GM21529 (cell line): ENCODE data around the gene VMP1.
A peak's percentile ranks its signal among the peaks of the same experiment; 100 is the strongest.
"Not testable (repeated sequence)": the region's sequence is repeated elsewhere in the genome, so short reads cannot be mapped to it uniquely, and the experiment has no call there.

Source experiments
- ATAC-seq: cut with Tn5 transposase; IDR thresholded peaks from one replicate; pipeline ENCODE4 v1.9.1; 2021; ENCODE audit not compliant: unreplicated experiment

Gene VMP1

DNA sequence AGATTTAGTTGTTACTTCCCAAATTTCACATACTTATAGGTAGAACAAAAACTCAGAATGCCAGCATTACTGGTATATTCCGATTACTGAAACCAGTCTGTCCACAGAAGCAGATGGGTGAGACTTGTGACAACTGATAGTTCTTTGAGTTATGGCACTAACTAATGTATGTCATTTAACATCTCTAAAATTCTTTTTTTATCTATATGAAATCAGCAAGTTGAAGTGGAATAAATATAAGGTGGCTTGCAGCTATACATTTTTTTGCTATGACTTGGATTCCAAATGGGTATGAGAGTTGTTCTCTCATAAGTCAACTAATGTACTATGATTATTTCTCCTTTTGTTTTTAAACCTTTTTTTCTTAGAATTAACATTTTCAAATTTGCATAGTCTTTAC, 69.1 kb downstream of the VMP1 start:
- ATAC-seq, result no peak

- no peak for ATAC-seq
Measured at GRCh38 chr17:59777033-59777432, 69.6 kb downstream of the VMP1 start.

DNA sequence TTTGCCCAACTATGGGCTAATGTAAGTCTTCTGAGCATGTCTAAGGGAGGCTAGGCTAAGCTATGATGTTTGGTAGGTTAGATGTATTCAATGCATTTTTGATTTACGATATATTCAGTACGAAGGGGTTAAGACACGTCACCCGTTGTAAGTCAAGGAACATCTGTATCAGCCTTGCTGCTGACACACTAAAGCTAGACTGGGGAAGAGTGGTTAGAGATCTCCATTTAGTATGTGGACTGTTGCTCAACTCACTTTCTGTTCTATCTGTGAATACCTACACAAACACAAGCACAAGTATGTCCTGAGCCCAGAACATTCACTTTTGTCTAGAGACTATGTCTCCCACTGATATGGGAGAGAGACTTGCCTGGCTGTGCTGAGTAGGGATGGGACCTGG, 71.5 kb downstream of the VMP1 start:
- no peak for ATAC-seq

GRCh38 chr17:59779521-59779920, 72.1 kb downstream of the VMP1 start:
- no peak for ATAC-seq

DNA sequence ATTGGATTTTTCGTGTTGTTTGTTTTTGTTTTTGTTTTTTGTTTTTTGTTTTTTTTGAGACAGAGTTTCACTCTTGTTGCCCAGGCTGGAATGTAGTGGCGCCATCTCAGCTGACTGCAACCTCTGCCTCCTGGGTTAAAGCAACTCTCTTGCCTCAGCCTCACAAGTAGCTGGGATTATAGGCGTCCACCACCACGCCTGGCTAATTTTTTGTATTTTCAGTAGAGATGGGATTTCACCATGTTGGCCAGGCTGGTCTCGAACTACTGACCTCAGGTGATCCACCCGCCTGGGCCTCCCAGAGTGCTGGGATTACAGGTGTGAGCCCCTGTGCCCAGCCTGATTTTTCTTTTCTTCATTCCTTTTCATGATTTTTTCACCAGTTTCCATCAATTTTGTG, 73.1 kb downstream of the VMP1 start:
- ATAC-seq, result not testable (repeated sequence)

DNA sequence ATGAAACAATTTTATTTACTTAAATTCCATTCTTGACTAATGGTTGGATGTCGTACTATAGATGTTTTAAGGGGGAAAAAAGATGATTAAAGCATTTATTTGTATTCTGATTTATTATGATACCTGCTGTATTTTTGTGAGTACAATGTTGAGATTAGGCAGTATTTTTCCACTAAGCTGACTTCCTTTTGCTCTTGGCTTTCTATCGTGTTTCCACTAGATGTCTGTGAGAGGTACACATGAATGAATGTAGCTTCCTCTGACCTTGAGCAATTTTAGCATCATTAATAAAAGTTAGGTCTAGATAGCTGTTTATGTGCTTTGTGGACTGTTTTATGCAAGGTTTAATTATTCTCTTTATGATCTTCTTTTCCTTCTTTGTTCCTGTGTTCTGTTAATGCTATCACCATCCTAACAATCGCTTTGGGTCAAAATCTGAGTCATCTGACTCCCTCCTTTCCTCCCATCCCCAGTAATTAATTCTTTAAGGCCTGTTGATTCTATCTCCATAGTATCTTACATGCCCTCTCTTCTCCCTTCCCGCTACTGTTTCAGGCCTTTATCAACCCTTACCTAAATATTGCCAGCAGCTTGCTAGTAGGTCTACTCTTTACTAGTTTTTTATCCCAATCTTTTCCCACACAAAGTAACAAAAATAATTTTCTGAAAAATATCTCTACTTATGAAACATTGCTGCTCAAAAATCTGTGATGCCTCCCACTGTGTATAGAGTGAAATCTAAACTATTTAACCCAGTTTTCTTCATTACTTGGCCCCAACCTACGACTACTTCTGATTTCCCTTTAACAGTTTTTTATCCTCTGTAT, 76.0 kb downstream of the VMP1 start:
- ATAC-seq, result no peak

GRCh38 chr17:59785091-59785799, 77.8 kb downstream of the VMP1 start:
- ATAC-seq, result no peak

DNA sequence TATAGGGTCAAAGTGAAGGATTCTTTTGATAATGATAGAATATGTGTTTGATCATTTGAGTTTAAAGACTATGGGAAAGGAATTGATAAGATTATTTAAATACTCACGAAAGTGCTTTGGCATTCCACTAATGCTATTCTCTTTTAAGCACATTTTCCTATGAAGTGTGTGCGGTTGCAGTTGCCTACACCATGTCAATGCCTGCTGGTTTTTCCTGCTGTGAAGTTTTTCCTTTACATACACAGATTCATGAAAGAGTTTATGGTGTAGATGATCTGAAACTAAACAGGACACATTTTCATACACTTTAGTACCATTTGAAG, 78.7 kb downstream of the VMP1 start:
- no peak for ATAC-seq

DNA sequence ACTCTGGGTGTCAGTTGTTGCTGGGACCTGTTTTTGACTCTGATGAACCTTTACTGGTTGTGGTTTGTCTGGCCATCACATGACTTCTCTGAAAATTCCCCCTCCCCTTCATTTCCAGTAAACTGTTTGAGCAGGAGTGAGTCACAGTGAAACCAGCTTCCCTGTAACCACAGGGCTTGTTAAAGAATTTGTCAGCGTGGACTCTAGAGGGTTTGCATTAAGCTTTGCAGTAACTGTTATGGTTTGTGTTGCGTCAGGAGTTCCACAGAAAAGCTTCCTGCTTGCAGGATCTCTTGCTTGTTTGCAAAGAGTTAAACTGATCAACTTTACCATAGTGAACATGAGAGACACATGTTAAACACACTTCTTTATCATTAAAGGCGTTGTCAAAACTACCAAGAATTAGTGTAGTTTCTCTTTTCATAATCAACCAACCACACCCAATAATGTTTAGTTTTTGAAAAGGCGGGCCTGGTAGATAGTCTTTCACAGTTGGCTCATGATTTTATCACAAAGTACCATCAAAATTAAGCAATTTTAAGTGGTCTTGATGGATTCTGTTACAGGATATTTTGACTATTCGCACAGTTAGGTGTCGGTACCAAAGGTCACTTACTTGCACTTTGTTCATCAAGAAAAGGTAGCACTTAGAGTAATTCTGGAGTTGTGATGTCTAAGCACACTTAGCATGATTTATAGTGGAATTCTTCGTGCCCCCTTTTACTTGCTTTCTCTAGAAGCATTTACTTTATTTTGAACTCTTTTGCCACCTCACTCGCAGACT, 79.3 kb downstream of the VMP1 start:
- ATAC-seq, result peak; percentile 89

- not testable (repeated sequence) for ATAC-seq
Measured at GRCh38 chr17:59789849-59790248, 82.4 kb downstream of the VMP1 start.

DNA sequence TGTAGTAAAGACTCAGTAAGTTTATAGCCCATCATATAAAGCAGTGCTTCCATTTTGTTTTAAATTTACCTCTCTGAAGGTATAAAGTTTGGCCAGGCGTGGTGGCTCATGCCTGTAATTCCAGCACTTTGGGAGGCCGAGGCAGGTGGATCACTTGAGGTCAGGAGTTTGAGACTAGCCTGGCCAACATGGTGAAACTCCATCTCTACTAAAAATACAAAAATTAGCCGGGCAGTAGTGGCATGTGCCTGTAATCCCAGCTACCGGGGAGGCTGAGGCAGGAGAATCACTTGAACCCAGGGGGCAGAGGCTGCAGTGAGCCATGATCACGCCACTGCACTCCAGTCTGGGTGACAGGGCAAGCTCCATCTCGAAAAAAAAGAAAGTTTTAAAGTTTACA, 83.0 kb downstream of the VMP1 start:
- not testable (repeated sequence) for ATAC-seq

GRCh38 chr17:59790910-59791309, 83.5 kb downstream of the VMP1 start:
- no peak for ATAC-seq

GRCh38 chr17:59791603-59792457, 84.4 kb downstream of the VMP1 start:
- ATAC-seq, result no peak

- ATAC-seq, result not testable (repeated sequence)
Measured at GRCh38 chr17:59792458-59792823, 85.0 kb downstream of the VMP1 start.

DNA sequence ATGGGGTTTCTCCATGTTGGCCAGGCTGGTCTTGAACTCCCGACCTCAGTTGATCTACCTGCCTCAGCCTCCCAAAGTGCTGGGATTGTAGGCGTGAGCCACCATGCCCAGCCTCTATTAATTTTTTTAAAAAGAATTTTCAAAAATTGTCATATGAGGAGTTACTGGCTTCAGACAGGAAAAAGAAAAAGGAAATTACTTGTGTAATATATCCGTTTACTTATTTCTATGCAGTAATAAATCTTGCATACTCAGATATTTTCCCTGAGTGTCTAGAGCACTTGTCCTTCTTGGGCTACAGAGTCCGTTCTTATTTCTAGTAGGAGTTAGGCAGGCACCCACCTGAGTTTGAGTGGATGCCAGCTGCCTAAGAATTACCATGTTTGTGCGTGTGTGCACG, 85.8 kb downstream of the VMP1 start:
- no peak for ATAC-seq

DNA sequence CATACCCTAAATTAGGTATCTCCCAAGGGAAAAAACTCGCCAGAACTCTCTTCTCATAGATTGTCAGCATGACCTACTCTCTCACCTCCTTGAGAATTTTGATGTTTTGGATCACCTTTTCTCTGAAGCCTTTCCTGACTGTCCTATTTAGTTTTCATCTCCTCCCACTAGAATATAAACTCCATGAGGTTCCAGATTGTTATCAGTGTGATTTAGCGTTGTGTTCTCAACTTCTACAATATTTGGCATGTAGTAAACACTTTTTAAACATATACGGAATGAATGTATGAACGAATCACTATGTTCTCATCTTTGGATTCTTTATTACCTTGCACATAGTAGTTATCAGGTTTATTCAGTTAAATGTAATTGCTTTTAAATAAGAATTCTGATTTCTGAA, 88.7 kb downstream of the VMP1 start:
- ATAC-seq, result no peak

GRCh38 chr17:59796785-59797205, 89.3 kb downstream of the VMP1 start:
- ATAC-seq, result no peak

- ATAC-seq, result no peak
Measured at GRCh38 chr17:59798111-59798510, 90.7 kb downstream of the VMP1 start.

- ATAC-seq, result no peak
Measured at GRCh38 chr17:59800530-59800942, 93.1 kb downstream of the VMP1 start.

DNA sequence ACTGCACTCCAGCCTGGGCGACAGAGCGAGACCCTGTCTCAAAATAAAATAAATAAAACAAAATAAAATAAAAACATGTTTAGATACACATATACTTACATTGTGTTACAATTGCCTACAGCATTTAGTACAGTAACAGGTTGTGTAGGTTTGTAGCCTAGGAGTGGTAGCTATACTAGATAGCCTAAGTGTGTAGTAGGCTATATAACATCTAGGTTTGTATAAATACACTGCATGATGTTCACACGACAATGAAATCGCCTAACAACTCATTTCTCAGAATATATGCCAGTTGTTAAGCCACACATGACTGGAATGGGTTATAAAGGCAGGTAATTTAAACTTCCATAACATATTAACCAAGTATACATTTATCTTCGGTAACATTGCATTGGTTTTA, 94.7 kb downstream of the VMP1 start:
- no peak for ATAC-seq

- no peak for ATAC-seq
Measured at GRCh38 chr17:59804901-59805465, 97.5 kb downstream of the VMP1 start.
